Measurements from ENCODE around the gene SNX4. TPM values are rescaled to one million over a fixed set of nuclear protein-coding genes. Genes with fewer than 3 reads are reported as not detected.
"Not testable (repeated sequence)": the region's sequence is repeated elsewhere in the genome, so short reads cannot be mapped to it uniquely, and the experiment has no call there.

SNX4 gene
- total RNA-seq, 4 donors from 2014 or later = 20.6 to 27.8 (median 24.9) TPM

- TF ChIP-seq POLR2AphosphoS5 (IDR thresholded peaks at IDR 0.05) (no peak), POLR2A (IDR thresholded peaks at IDR 0.05) (no peak), EP300 (IDR thresholded peaks at IDR 0.05) (no peak)
- TF ChIP-seq, protein P1, sequence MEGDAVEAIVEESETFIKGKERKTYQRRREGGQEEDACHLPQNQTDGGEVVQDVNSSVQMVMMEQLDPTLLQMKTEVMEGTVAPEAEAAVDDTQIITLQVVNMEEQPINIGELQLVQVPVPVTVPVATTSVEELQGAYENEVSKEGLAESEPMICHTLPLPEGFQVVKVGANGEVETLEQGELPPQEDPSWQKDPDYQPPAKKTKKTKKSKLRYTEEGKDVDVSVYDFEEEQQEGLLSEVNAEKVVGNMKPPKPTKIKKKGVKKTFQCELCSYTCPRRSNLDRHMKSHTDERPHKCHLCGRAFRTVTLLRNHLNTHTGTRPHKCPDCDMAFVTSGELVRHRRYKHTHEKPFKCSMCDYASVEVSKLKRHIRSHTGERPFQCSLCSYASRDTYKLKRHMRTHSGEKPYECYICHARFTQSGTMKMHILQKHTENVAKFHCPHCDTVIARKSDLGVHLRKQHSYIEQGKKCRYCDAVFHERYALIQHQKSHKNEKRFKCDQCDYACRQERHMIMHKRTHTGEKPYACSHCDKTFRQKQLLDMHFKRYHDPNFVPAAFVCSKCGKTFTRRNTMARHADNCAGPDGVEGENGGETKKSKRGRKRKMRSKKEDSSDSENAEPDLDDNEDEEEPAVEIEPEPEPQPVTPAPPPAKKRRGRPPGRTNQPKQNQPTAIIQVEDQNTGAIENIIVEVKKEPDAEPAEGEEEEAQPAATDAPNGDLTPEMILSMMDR (IDR thresholded peaks at IDR 0.05) = no peak
Observed at GRCh38 chr3:125498630-125499029, 21.4 kb downstream of the SNX4 start.

DNA sequence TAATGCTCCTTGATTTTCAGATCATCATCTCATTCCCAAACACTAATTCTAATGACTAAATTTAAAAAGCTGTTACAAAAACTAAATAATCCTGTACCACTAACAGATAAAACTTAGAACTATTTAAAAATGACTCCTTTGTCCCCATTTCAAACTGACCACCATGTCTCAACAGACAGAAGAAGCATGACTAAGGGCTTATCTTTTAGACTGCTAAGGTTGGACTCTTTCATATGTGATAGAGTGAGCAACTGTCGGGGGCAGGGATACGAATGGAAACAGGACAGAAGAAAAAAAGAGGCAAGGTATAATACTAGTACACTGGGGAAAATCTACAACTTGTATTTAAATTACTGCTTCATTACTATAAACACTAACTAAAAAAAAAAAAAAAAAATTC lies 23.3 kb downstream of the SNX4 start:
- 96% methylated on average over 2 of the region's 2 CpGs for WGBS
- Histone ChIP-seq H3K27ac (no peak overlapping the region), H3K36me3 (peaks cover 64% of the 10 kb centered on the region), H3K4me1 (no peaks in the 10 kb centered on the region), H3K27me3 (no peaks in the 10 kb centered on the region), H3K4me3 (no peak overlapping the region), H3K9me3 (no peaks in the 10 kb centered on the region)
- no peak for DNase-seq (ENCODE audit: low spot score in 2 of 2)
- TF ChIP-seq POLR2AphosphoS5 (IDR thresholded peaks at IDR 0.05) = no peak
- TF ChIP-seq EP300 (IDR thresholded peaks at IDR 0.05) = no peak
- TF ChIP-seq, protein P1 (IDR thresholded peaks at IDR 0.05) = no peak
- no peak for TF ChIP-seq POLR2A (IDR thresholded peaks at IDR 0.05)

More at GRCh38 chr3:125498630-125499029, 21.4 kb downstream of the SNX4 start:
- Histone ChIP-seq H3K27me3 (no peaks in the 10 kb centered on the region), H3K36me3 (peaks cover 50% of the 10 kb centered on the region), H3K4me3 (no peak overlapping the region), H3K9me3 (no peaks in the 10 kb centered on the region), H3K4me1 (no peaks in the 10 kb centered on the region), H3K27ac (no peak overlapping the region)
- DNase-seq (ENCODE audit: low spot score in 2 of 2) = no peak

- no peaks in the 10 kb centered on the region for H3K27me3 ChIP-seq
- no peak overlapping the region for H3K27ac ChIP-seq
- H3K9me3 ChIP-seq = no peaks in the 10 kb centered on the region
- TF ChIP-seq, protein P1 (IDR thresholded peaks at IDR 0.05) = no peak
- TF ChIP-seq POLR2AphosphoS5 (IDR thresholded peaks at IDR 0.05) = no peak
- TF ChIP-seq EP300 (IDR thresholded peaks at IDR 0.05) = no peak
- TF ChIP-seq POLR2A (IDR thresholded peaks at IDR 0.05) = no peak
- no peaks in the 10 kb centered on the region for H3K4me1 ChIP-seq
- no peak overlapping the region for H3K4me3 ChIP-seq
- peaks cover 39% of the 10 kb centered on the region for H3K36me3 ChIP-seq
- no peak for DNase-seq (ENCODE audit: low spot score in 2 of 2)
- WGBS = 97% methylated on average over 1 of the region's 1 CpG
Observed at GRCh38 chr3:125482406-125482805, 37.6 kb downstream of the SNX4 start.

- DNase-seq (ENCODE audit: low spot score in 2 of 2) = no peak
- no peaks in the 10 kb centered on the region for H3K4me1 ChIP-seq
- WGBS = 87% methylated on average over 2 of the region's 2 CpGs
- H3K27ac ChIP-seq = no peak overlapping the region
- no peak for TF ChIP-seq EP300 (IDR thresholded peaks at IDR 0.05)
- no peak for TF ChIP-seq POLR2AphosphoS5 (IDR thresholded peaks at IDR 0.05)
- TF ChIP-seq, protein P1 (IDR thresholded peaks at IDR 0.05) = no peak
- peaks cover 39% of the 10 kb centered on the region for H3K36me3 ChIP-seq
- H3K4me3 ChIP-seq = no peak overlapping the region
- H3K27me3 ChIP-seq = no peaks in the 10 kb centered on the region
- H3K9me3 ChIP-seq = no peaks in the 10 kb centered on the region
Observed at GRCh38 chr3:125481786-125482185, 38.2 kb downstream of the SNX4 start.

DNA sequence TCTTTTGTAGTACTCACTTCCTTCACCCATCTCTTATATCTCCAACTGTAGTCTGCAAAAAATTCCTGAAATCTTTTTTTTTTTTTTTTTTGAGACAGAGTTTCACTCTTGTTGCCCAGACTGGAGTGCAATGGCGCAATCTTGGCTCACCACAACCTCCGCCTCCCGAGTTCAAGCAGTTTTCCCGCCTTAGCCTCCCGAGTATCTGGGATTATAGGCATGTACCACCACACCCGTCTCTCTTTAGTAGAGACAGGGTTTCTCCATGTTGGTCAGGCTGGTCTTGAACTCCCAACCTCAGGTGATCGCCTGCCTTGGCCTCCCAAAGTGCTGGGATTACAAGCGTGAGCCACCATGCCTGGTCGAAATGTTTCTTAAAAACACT lies 38.6 kb downstream of the SNX4 start:
- not testable (repeated sequence) for H3K27me3 ChIP-seq; H3K27ac ChIP-seq; H3K9me3 ChIP-seq; DNase-seq (ENCODE audit: low spot score in 2 of 2); H3K4me1 ChIP-seq; H3K4me3 ChIP-seq
- 94% methylated on average over 9 of the region's 9 CpGs for WGBS
- H3K36me3 ChIP-seq = peaks cover 35% of the 10 kb centered on the region

DNA sequence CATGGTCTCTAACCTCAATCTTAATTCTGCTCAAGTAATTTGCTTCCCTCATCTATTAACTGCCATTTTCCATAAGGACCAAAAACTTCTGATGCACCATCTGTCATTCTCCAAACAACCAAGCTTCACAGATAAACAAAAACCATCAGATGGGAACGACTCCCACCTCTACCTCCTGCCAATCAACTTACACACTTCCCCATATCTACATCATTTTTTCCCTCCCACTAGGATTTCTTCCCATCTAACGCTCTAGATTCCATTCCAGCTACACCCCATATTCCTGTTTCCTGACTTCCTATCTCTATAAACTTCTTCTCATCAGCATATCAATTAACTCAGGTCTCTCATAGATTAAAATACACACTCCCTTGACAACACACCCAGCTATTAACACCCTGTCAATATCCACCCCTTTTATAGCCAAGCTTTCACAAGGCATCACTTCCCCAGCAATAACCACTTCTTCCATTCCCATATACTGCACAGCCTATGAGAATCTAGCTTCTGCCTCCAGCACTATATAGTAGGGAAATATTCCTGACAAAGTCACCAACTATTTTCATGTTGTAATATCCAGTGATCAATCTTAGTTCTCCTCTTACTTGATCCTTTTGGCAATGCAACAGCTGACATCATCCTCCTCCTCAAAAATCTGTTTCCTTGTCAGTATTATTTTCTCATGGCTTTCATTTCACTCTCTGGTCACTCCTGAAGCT lies 39.2 kb downstream of the SNX4 start:
- H3K27me3 ChIP-seq = no peaks in the 10 kb centered on the region
- no peaks in the 10 kb centered on the region for H3K9me3 ChIP-seq
- TF ChIP-seq EP300 (IDR thresholded peaks at IDR 0.05) = no peak
- no peak for TF ChIP-seq POLR2A (IDR thresholded peaks at IDR 0.05)
- TF ChIP-seq, protein P1 (IDR thresholded peaks at IDR 0.05) = no peak
- no peak for TF ChIP-seq POLR2AphosphoS5 (IDR thresholded peaks at IDR 0.05)
- 65% methylated on average over 2 of the region's 2 CpGs for WGBS
- no peak overlapping the region for H3K27ac ChIP-seq
- no peak for DNase-seq (ENCODE audit: low spot score in 2 of 2)
- no peaks in the 10 kb centered on the region for H3K4me1 ChIP-seq
- peaks cover 36% of the 10 kb centered on the region for H3K36me3 ChIP-seq
- H3K4me3 ChIP-seq = no peak overlapping the region

Measured in suprapubic skin (tissue), 4 donors.